ENCODE results near the gene TLE3. TPM values are rescaled to one million over a fixed set of nuclear protein-coding genes. Genes with fewer than 3 reads are reported as not detected.

Gene TLE3
- total RNA-seq, 1 donor from 2014 or later = 109 TPM

DNA sequence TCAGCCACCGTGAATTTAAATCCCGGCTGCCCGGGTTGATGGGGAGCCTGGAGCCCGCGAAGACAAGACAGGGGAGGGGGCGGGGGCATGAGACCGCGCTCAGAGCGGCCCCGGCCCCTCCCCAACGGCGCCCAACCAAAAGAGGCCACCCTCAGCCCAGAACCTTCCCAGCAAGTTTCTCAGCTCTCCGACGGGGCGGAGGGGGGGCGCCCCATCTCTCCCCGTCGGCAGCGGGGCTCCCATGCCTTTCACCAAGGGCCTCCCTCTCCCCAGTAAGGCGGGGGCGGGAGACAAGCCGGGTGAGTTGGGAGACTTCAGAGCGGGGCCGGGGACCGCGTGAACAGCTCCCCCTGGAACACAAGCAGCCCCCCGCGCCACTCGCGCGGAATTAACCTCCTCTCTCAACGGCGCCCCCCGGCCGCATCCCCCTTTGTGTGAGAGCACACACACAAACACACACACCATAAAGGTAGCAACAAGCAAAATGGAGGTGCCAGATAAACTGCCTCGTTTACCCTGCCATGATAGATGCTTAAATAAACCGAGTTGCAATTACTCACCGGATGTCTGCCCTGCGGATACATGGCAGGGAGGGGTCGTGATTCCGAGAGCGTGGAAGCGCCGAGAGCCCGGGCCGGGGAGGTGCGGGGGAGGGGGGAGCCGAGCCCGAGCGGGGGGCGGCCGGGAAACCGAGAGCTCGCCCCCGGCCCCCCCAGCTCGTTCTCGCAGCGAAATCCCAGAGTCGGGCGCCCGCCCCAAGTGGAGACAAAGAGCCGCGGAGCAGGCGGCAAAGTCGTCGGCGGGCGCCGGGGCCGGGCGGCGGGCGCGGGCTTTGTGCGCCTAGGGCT lies 1.3 kb downstream of the TLE3 start:
- peaks cover 35% of the 10 kb centered on the region for H3K4me1 Mint-ChIP-seq (ENCODE audit: unreplicated experiment)
- H3K36me3 Mint-ChIP-seq = peaks cover 18% of the 10 kb centered on the region
- H3K27me3 Mint-ChIP-seq = no peaks in the 10 kb centered on the region
- TF ChIP-seq, protein P1, sequence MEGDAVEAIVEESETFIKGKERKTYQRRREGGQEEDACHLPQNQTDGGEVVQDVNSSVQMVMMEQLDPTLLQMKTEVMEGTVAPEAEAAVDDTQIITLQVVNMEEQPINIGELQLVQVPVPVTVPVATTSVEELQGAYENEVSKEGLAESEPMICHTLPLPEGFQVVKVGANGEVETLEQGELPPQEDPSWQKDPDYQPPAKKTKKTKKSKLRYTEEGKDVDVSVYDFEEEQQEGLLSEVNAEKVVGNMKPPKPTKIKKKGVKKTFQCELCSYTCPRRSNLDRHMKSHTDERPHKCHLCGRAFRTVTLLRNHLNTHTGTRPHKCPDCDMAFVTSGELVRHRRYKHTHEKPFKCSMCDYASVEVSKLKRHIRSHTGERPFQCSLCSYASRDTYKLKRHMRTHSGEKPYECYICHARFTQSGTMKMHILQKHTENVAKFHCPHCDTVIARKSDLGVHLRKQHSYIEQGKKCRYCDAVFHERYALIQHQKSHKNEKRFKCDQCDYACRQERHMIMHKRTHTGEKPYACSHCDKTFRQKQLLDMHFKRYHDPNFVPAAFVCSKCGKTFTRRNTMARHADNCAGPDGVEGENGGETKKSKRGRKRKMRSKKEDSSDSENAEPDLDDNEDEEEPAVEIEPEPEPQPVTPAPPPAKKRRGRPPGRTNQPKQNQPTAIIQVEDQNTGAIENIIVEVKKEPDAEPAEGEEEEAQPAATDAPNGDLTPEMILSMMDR (conservative IDR thresholded peaks at IDR 0.05) = no peak
- H3K4me3 Mint-ChIP-seq = peak overlapping the region; percentile 97
- no peak for DNase-seq (ENCODE audit: extremely low spot score, unreplicated experiment)
- H3K9me3 Mint-ChIP-seq = no peaks in the 10 kb centered on the region
- H3K27ac Mint-ChIP-seq = peak overlapping the region; percentile 95

DNA sequence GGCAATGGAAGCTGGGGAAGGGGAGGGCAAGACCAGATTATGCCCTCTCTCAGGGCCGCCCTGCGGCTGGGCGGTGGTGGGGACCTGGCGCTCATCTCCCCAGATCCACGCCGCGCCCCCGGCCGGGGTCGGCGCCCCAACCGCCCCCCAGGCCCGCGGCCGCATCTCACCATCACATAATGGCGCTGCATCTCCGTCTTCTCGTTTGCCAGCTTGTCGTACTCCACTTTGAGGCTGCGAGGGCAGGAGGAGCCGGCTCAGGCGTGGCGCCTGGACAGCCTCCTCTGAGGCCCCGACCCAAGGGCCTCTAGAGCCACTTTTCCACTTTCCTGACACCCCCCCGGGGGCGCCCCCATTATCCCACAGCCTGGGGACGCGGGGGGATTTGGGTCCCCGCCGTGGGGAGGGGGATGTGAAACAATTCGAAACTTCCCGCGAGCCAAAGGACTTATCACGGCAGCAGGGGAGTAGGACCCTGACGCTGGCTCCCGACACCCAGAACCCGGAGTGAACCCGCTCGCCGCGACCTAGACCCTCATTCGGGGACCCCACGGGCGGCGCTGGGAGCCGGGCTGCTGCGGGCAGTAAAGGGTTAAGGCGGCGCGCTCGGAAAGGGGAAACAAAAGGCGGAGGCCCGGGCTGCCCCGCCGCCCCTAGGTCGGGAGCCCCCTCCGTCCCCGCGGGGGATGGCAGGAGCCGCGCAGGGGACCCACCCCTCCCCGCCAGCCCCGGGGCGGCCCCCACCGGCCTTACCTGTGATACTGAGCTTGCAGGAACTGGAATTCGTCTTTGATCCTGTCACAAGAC lies 2.1 kb downstream of the TLE3 start:
- no peaks in the 10 kb centered on the region for H3K9me3 Mint-ChIP-seq
- H3K4me3 Mint-ChIP-seq = peak overlapping the region; percentile 97
- H3K27me3 Mint-ChIP-seq = no peaks in the 10 kb centered on the region
- TF ChIP-seq, protein P1 (conservative IDR thresholded peaks at IDR 0.05) = peak; percentile 49
- DNase-seq (ENCODE audit: extremely low spot score, unreplicated experiment) = peak; percentile 79
- peaks cover 22% of the 10 kb centered on the region for H3K36me3 Mint-ChIP-seq
- peak overlapping the region; percentile 95 for H3K27ac Mint-ChIP-seq
- H3K4me1 Mint-ChIP-seq (ENCODE audit: unreplicated experiment) = peaks cover 44% of the 10 kb centered on the region

DNA sequence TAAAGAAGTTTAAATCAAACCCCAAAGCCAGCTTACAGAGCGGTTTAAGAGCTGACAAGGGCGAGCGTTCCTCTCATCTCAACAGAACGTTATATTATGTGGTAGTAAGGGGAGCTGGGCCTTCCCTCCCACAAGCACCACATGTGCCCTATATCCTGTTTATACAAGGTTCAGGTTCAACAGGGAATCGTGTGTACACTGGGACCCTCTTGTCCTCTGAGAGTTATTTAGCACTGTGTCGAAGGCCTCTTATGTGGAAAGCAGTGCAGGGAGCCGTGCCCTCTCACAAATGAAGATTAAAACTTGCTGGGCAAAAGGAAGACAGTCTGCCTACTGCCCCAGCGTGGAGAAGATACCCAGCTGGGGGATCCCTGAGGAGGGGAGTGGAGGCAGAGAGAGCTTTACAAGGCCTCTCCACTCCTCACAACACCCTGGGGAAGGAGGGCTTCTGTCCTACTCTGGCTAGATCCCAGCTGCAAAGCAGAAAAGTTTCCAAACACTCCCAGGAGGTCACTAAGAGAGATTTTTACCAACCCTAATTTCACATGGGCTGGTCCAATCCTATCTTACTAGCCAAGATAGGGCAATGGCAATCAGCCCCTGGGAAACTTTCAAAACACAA lies 2.9 kb downstream of the TLE3 start:
- peaks cover 50% of the 10 kb centered on the region for H3K4me1 Mint-ChIP-seq (ENCODE audit: unreplicated experiment)
- peak overlapping the region; percentile 92 for H3K27ac Mint-ChIP-seq
- TF ChIP-seq, protein P1 (conservative IDR thresholded peaks at IDR 0.05) = no peak
- H3K36me3 Mint-ChIP-seq = peaks cover 30% of the 10 kb centered on the region
- DNase-seq (ENCODE audit: extremely low spot score, unreplicated experiment) = no peak
- H3K9me3 Mint-ChIP-seq = no peaks in the 10 kb centered on the region
- no peaks in the 10 kb centered on the region for H3K27me3 Mint-ChIP-seq
- H3K4me3 Mint-ChIP-seq = peak overlapping the region; percentile 97

DNA sequence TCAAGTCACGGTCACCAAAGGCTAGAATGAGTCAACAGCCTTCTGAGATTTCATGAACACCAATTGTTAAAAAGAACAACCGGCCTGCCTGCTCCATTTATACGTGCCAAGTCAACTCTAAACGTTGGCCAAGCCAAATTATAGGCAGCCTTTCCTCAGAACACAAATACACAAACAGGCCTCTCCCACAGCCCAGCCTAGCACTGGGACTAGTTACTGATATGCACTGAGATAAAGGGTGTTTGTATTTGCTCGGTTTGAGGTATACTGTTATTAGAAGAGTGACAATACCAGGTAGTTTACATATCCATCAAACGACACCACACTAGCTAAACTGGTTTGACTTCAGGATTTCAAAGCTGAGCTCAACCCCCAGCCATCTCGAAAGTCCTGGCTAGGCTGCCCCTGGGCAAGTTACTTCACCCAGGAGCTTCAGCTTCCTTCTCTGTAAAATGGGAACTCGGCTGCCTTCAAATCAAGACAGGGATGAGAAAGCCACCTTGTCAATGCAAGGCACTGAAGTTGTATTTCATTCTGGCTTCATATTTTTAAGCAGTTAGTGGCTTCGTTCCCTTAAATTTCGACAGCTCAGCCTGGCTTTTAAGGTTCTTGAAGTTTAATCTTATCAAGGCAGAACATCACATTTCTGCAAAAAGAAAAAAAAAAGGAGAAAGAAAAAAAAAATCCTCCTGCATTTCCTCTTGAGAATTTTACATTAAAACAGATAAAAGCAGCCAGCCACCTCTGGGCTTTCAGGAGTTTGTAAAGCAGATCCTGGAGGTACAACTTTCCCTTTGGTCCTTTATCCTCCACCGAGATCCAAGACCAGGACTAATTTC lies 4.0 kb downstream of the TLE3 start:
- Mint-ChIP-seq H3K27ac (peak overlapping the region; percentile 92), H3K4me1 (ENCODE audit: unreplicated experiment) (peaks cover 59% of the 10 kb centered on the region), H3K9me3 (no peaks in the 10 kb centered on the region), H3K36me3 (peaks cover 38% of the 10 kb centered on the region), H3K4me3 (peak overlapping the region; percentile 97), H3K27me3 (no peaks in the 10 kb centered on the region)
- TF ChIP-seq, protein P1 (conservative IDR thresholded peaks at IDR 0.05) = no peak
- DNase-seq (ENCODE audit: extremely low spot score, unreplicated experiment) = no peak

DNA sequence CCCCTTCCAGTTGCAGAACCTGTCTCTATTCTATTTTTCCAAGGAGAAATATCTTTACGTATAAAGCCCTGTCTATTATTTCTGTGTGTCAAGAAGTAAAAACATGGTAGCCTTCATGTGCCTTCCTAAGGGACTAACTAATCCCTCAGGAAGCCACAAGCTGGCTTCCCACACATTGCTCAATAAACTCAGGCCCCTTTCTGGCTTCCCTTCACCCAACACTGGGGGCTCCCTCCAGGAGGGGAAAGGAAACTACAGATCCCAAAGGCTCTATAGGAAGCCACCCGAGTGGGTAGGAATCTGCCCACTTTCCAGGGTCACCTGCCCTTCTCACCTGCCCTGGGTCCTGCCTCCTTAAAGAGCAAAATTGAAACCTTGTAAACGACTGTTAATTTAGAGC lies 4.6 kb downstream of the TLE3 start:
- Mint-ChIP-seq H3K4me1 (ENCODE audit: unreplicated experiment) (peaks cover 65% of the 10 kb centered on the region), H3K36me3 (peaks cover 38% of the 10 kb centered on the region), H3K27ac (peak overlapping the region; percentile 92), H3K4me3 (peak overlapping the region; percentile 97), H3K27me3 (no peaks in the 10 kb centered on the region), H3K9me3 (no peaks in the 10 kb centered on the region)
- DNase-seq (ENCODE audit: extremely low spot score, unreplicated experiment) = no peak
- TF ChIP-seq, protein P1 (conservative IDR thresholded peaks at IDR 0.05) = no peak
